ENCODE results near the gene TEDC2.

- no peak for TF ChIP-seq CTCF (IDR thresholded peaks at IDR 0.05)
- no peak for TF ChIP-seq POLR2A (IDR thresholded peaks at IDR 0.05)
- TF ChIP-seq EP300 (IDR thresholded peaks at IDR 0.05) = no peak
Measured at GRCh38 chr16:2469399-2470233, 9.7 kb downstream of the TEDC2 start.
